ENCODE results near the gene RGS14.
"Not testable (repeated sequence)": the region's sequence is repeated elsewhere in the genome, so short reads cannot be mapped to it uniquely, and the experiment has no call there.

Gene RGS14

GRCh38 chr5:177405805-177406204 is 48.1 kb downstream of the RGS14 start:
- no peak for TF ChIP-seq CTCF (conservative IDR thresholded peaks at IDR 0.05; ENCODE audit: low read depth, low read length)
- no peak for DNase-seq (ENCODE audit: low read depth)
- H3K4me3 ChIP-seq (ENCODE audit: low read length), result no peak overlapping the region

- DNase-seq (ENCODE audit: low read depth), result no peak
- H3K4me3 ChIP-seq (ENCODE audit: low read length), result no peak within 1 kb of the TSS
- TF ChIP-seq CTCF (conservative IDR thresholded peaks at IDR 0.05; ENCODE audit: low read depth, low read length), result no peak
Observed at GRCh38 chr5:177409043-177409801, 51.5 kb downstream of the RGS14 start, which contains the start of gene F12. TSS of gene F12 (minus strand) at chr5:177409564. CDS start at chr5:177409527, 37 bp downstream.

GRCh38 chr5:177410575-177410974 is 52.9 kb downstream of the RGS14 start:
- TF ChIP-seq CTCF (conservative IDR thresholded peaks at IDR 0.05; ENCODE audit: low read depth, low read length), result no peak
- no peak overlapping the region for H3K4me3 ChIP-seq (ENCODE audit: low read length)
- no peak for DNase-seq (ENCODE audit: low read depth)

GRCh38 chr5:177412603-177413233 is 55.0 kb downstream of the RGS14 start:
- DNase-seq (ENCODE audit: low read depth), result no peak
- H3K4me3 ChIP-seq (ENCODE audit: low read length), result no peak overlapping the region
- TF ChIP-seq CTCF (conservative IDR thresholded peaks at IDR 0.05; ENCODE audit: low read depth, low read length), result no peak

GRCh38 chr5:177414481-177414880 is 56.8 kb downstream of the RGS14 start:
- no peak overlapping the region for H3K4me3 ChIP-seq (ENCODE audit: low read length)
- DNase-seq (ENCODE audit: low read depth), result no peak
- no peak for TF ChIP-seq CTCF (conservative IDR thresholded peaks at IDR 0.05; ENCODE audit: low read depth, low read length)

- not testable (repeated sequence) for H3K4me3 ChIP-seq (ENCODE audit: low read length); DNase-seq (ENCODE audit: low read depth)
Observed at GRCh38 chr5:177417081-177417480, 59.4 kb downstream of the RGS14 start.

GRCh38 chr5:177419046-177419445 is 61.3 kb downstream of the RGS14 start:
- DNase-seq (ENCODE audit: low read depth), result no peak
- H3K4me3 ChIP-seq (ENCODE audit: low read length), result no peak overlapping the region
- TF ChIP-seq CTCF (conservative IDR thresholded peaks at IDR 0.05; ENCODE audit: low read depth, low read length), result no peak

GRCh38 chr5:177420472-177420871 is 62.7 kb downstream of the RGS14 start:
- H3K4me3 ChIP-seq (ENCODE audit: low read length); DNase-seq (ENCODE audit: low read depth): not testable (repeated sequence)
